Activated naive CD4-positive, alpha-beta T cell treated with anti-CD3 and anti-CD28 coated beads for 36 hours (primary cell): Measurements from ENCODE around the gene ONECUT3. TPM values are rescaled to one million over a fixed set of nuclear protein-coding genes. Genes with fewer than 3 reads are reported as not detected.

Experiments used
- CTCF ChIA-PET: fragments of 350-600 bp; sonication (Branson Sonifier 250); formaldehyde crosslinking; loops from one replicate; lab custom pipeline; 2021; ENCODE audit warnings: antibody characterized with exemption; lab: Charles Lee
- DNase-seq: peaks from one replicate; pipeline ENCODE4 v3.0.0-alpha.2; 2020
- H3K27ac Mint-ChIP-seq: one replicate; pipeline ENCODE4 v1.8.0; 2021; ENCODE audit warnings: mild to moderate bottlenecking, mixed read lengths
- H3K27me3 Mint-ChIP-seq: one replicate; pipeline ENCODE4 v1.8.0; 2021; ENCODE audit warnings: low read depth, mixed read lengths
- H3K36me3 Mint-ChIP-seq: one replicate; pipeline ENCODE4 v1.8.0; 2021; ENCODE audit warnings: low read depth, mixed read lengths
- H3K4me1 Mint-ChIP-seq: one replicate; pipeline ENCODE4 v1.8.0; 2021; ENCODE audit warnings: low read depth, mixed read lengths
- H3K4me3 Mint-ChIP-seq: one replicate; pipeline ENCODE4 v1.8.0; 2021; ENCODE audit warnings: mild to moderate bottlenecking, moderate library complexity, mixed read lengths
- H3K9me3 Mint-ChIP-seq: one replicate; pipeline ENCODE4 v1.8.0; 2021; ENCODE audit warnings: mixed read lengths
- intact Hi-C: fragments of 100-400 bp; cut with micrococcal nuclease; formaldehyde crosslinking; loops from one replicate; pipeline ENCODE4 v1.15.1; 2023
- total RNA-seq, 2 experiments: library from RNA; stranded (reverse); gene quantifications; one replicate each; pipeline ENCODE4 v1.2.3, GENCODE V29; 2021

Gene ONECUT3
- total RNA-seq, 2 experiments from 2014 or later, result not detected

GRCh38 chr19:1768918-1769644 is 15.8 kb downstream of the ONECUT3 start:
- Mint-ChIP-seq H3K27ac (no peak overlapping the region), H3K4me3 (no peak overlapping the region), H3K4me1 (no peaks in the 10 kb centered on the region), H3K36me3 (no peaks in the 10 kb centered on the region), H3K9me3 (peaks cover 11% of the 10 kb centered on the region), H3K27me3 (peaks cover 69% of the 10 kb centered on the region)
- DNase-seq, result no peak
- CTCF ChIA-PET, result interaction anchor here (0.8 to 3.9 kb wide), 4 partner anchors 9 to 97 kb away, joined by 3 to 42 read pairs (median 6); no protein-coding TSS in a partner anchor
- intact Hi-C loops, result no loop called here

GRCh38 chr19:1769645-1769985 is 16.3 kb downstream of the ONECUT3 start:
- CTCF ChIA-PET, result interaction anchor here (0.8 to 1.1 kb wide), 2 partner anchors 15 to 97 kb away, joined by 3 to 8 read pairs; no protein-coding TSS in a partner anchor
- DNase-seq, result no peak
- no peak overlapping the region for H3K27ac Mint-ChIP-seq
- H3K4me3 Mint-ChIP-seq, result no peak overlapping the region
- H3K36me3 Mint-ChIP-seq, result no peaks in the 10 kb centered on the region
- intact Hi-C loops, result no loop called here
- H3K4me1 Mint-ChIP-seq, result no peaks in the 10 kb centered on the region
- H3K9me3 Mint-ChIP-seq, result peaks cover 11% of the 10 kb centered on the region
- H3K27me3 Mint-ChIP-seq, result peaks cover 66% of the 10 kb centered on the region

- Mint-ChIP-seq H3K4me1 (no peaks in the 10 kb centered on the region), H3K9me3 (peaks cover 12% of the 10 kb centered on the region), H3K27ac (no peak overlapping the region), H3K27me3 (peaks cover 55% of the 10 kb centered on the region), H3K36me3 (no peaks in the 10 kb centered on the region), H3K4me3 (no peak overlapping the region)
- CTCF ChIA-PET, result interaction anchor here (1.1 to 3.2 kb wide), 5 partner anchors 11 to 225 kb away, joined by 3 to 12 read pairs (median 8); no protein-coding TSS in a partner anchor
- intact Hi-C loops, result no loop called here
- no peak for DNase-seq
Measured at GRCh38 chr19:1770866-1771576, 17.7 kb downstream of the ONECUT3 start.

- Mint-ChIP-seq H3K27ac (no peak overlapping the region), H3K4me3 (no peak overlapping the region), H3K9me3 (peaks cover 12% of the 10 kb centered on the region), H3K27me3 (peaks cover 64% of the 10 kb centered on the region), H3K36me3 (no peaks in the 10 kb centered on the region), H3K4me1 (no peaks in the 10 kb centered on the region)
- no peak for DNase-seq
- CTCF ChIA-PET, result interaction anchor here (1.5 to 3.2 kb wide), 3 partner anchors 9 to 101 kb away, joined by 4 to 12 read pairs (median 6); no protein-coding TSS in a partner anchor
- intact Hi-C loops, result no loop called here
Measured at GRCh38 chr19:1773184-1773583, 19.9 kb downstream of the ONECUT3 start.

GRCh38 chr19:1774989-1775772 is 21.9 kb downstream of the ONECUT3 start:
- H3K9me3 Mint-ChIP-seq, result peaks cover 12% of the 10 kb centered on the region
- CTCF ChIA-PET, result no interaction called here
- DNase-seq, result no peak
- H3K36me3 Mint-ChIP-seq, result no peaks in the 10 kb centered on the region
- H3K4me1 Mint-ChIP-seq, result no peaks in the 10 kb centered on the region
- H3K4me3 Mint-ChIP-seq, result no peak overlapping the region
- H3K27me3 Mint-ChIP-seq, result peaks cover 69% of the 10 kb centered on the region
- H3K27ac Mint-ChIP-seq, result no peak overlapping the region
- intact Hi-C loops, result loop anchor here (5.0 kb wide), 1 partner anchor 37 kb away; the partner anchor contains the start of gene ATP8B3

GRCh38 chr19:1775951-1776605 is 22.8 kb downstream of the ONECUT3 start:
- H3K27me3 Mint-ChIP-seq, result peaks cover 67% of the 10 kb centered on the region
- no peaks in the 10 kb centered on the region for H3K36me3 Mint-ChIP-seq
- DNase-seq, result no peak
- CTCF ChIA-PET, result no interaction called here
- H3K9me3 Mint-ChIP-seq, result peaks cover 7% of the 10 kb centered on the region
- no peaks in the 10 kb centered on the region for H3K4me1 Mint-ChIP-seq
- no peak overlapping the region for H3K27ac Mint-ChIP-seq
- intact Hi-C loops, result loop anchor here (5.0 kb wide), 1 partner anchor 36 kb away; the partner anchor contains the start of gene ATP8B3
- H3K4me3 Mint-ChIP-seq, result no peak overlapping the region

- H3K27me3 Mint-ChIP-seq, result peaks cover 62% of the 10 kb centered on the region
- DNase-seq, result no peak
- peaks cover 1% of the 10 kb centered on the region for H3K9me3 Mint-ChIP-seq
- no peaks in the 10 kb centered on the region for H3K36me3 Mint-ChIP-seq
- intact Hi-C loops, result loop anchor here (5.0 kb wide), 1 partner anchor 36 kb away; the partner anchor contains the start of gene ATP8B3
- CTCF ChIA-PET, result no interaction called here
- H3K4me1 Mint-ChIP-seq, result no peaks in the 10 kb centered on the region
- no peak overlapping the region for H3K4me3 Mint-ChIP-seq
- H3K27ac Mint-ChIP-seq, result no peak overlapping the region
Measured at GRCh38 chr19:1776606-1777147, 23.4 kb downstream of the ONECUT3 start.

GRCh38 chr19:1777149-1777548 is 23.8 kb downstream of the ONECUT3 start:
- H3K4me1 Mint-ChIP-seq, result no peaks in the 10 kb centered on the region
- intact Hi-C loops, result loop anchor here (5.0 kb wide), 1 partner anchor 35 kb away; the partner anchor contains the start of gene ATP8B3
- no peak for DNase-seq
- H3K27ac Mint-ChIP-seq, result no peak overlapping the region
- CTCF ChIA-PET, result interaction anchor here (0.7 to 1.5 kb wide), 3 partner anchors 10 to 199 kb away, joined by 3 to 5 read pairs (median 3); no protein-coding TSS in a partner anchor
- peaks cover 1% of the 10 kb centered on the region for H3K9me3 Mint-ChIP-seq
- H3K4me3 Mint-ChIP-seq, result no peak overlapping the region
- no peaks in the 10 kb centered on the region for H3K36me3 Mint-ChIP-seq
- peaks cover 64% of the 10 kb centered on the region for H3K27me3 Mint-ChIP-seq

GRCh38 chr19:1779574-1779973 is 26.3 kb downstream of the ONECUT3 start:
- CTCF ChIA-PET, result no interaction called here
- Mint-ChIP-seq H3K27me3 (peaks cover 56% of the 10 kb centered on the region), H3K4me3 (no peak overlapping the region), H3K9me3 (peaks cover 1% of the 10 kb centered on the region), H3K27ac (no peak overlapping the region), H3K4me1 (no peaks in the 10 kb centered on the region), H3K36me3 (no peaks in the 10 kb centered on the region)
- intact Hi-C loops, result loop anchor here (5.0 kb wide), 1 partner anchor 33 kb away; the partner anchor contains the start of gene ATP8B3
- no peak for DNase-seq

- peaks cover 56% of the 10 kb centered on the region for H3K27me3 Mint-ChIP-seq
- H3K36me3 Mint-ChIP-seq, result no peaks in the 10 kb centered on the region
- CTCF ChIA-PET, result interaction anchor here (0.6 to 2.7 kb wide), 4 partner anchors 8 to 107 kb away, joined by 4 to 10 read pairs (median 6); no protein-coding TSS in a partner anchor
Measured at GRCh38 chr19:1780272-1780958, 27.1 kb downstream of the ONECUT3 start.

GRCh38 chr19:1782521-1782920 is 29.2 kb downstream of the ONECUT3 start:
- Mint-ChIP-seq H3K36me3 (no peaks in the 10 kb centered on the region), H3K4me3 (no peak overlapping the region), H3K27me3 (peaks cover 40% of the 10 kb centered on the region), H3K9me3 (no peaks in the 10 kb centered on the region), H3K27ac (no peak overlapping the region), H3K4me1 (no peaks in the 10 kb centered on the region)
- intact Hi-C loops, result no loop called here
- CTCF ChIA-PET, result interaction anchor here (0.6 to 4.2 kb wide), 9 partner anchors 10 to 110 kb away, joined by 3 to 39 read pairs (median 5); no protein-coding TSS in a partner anchor
- no peak for DNase-seq

More at GRCh38 chr19:1780272-1780958, 27.1 kb downstream of the ONECUT3 start:
- Mint-ChIP-seq H3K9me3 (no peaks in the 10 kb centered on the region), H3K4me1 (no peaks in the 10 kb centered on the region), H3K4me3 (no peak overlapping the region), H3K27ac (no peak overlapping the region)
- intact Hi-C loops, result no loop called here
- DNase-seq, result no peak
